ENCODE measurements around the gene KCNN4. TPM values are rescaled to one million over a fixed set of nuclear protein-coding genes. Genes with fewer than 3 reads are reported as not detected.
"Not testable (repeated sequence)": the region's sequence is repeated elsewhere in the genome, so short reads cannot be mapped to it uniquely, and the experiment has no call there.

The KCNN4 gene
- total RNA-seq, 1 donor from 2014 or later: 0.85 TPM

- peak; percentile 26 for DNase-seq (ENCODE audit: low read depth)
These were observed 6.5 kb downstream of the KCNN4 start for GRCh38 chr19:43774103-43774939.

- DNase-seq (ENCODE audit: low read depth): no peak
These were observed 7.1 kb downstream of the KCNN4 start for GRCh38 chr19:43773725-43774102.

GRCh38 chr19:43769256-43769655, 11.5 kb downstream of the KCNN4 start:
- DNase-seq (ENCODE audit: low read depth): no peak

- no peak for DNase-seq (ENCODE audit: low read depth)
These were observed 12.3 kb downstream of the KCNN4 start for GRCh38 chr19:43768273-43769050.

- DNase-seq (ENCODE audit: low read depth): no peak
These were observed 13.0 kb downstream of the KCNN4 start for GRCh38 chr19:43767818-43768217.

GRCh38 chr19:43767316-43767715, 13.5 kb downstream of the KCNN4 start:
- no peak for DNase-seq (ENCODE audit: low read depth)

- no peak for DNase-seq (ENCODE audit: low read depth)
These were observed 14.1 kb downstream of the KCNN4 start for GRCh38 chr19:43766755-43767043.

GRCh38 chr19:43765109-43765876, 15.5 kb downstream of the KCNN4 start:
- peak; percentile 91 for DNase-seq (ENCODE audit: low read depth)

- DNase-seq (ENCODE audit: low read depth): not testable (repeated sequence)
These were observed 16.1 kb downstream of the KCNN4 start for GRCh38 chr19:43764684-43765083.

- peak; percentile 45 for DNase-seq (ENCODE audit: low read depth)
These were observed 17.3 kb downstream of the KCNN4 start for GRCh38 chr19:43763473-43763939.

- DNase-seq (ENCODE audit: low read depth): no peak
These were observed 18.0 kb downstream of the KCNN4 start for GRCh38 chr19:43762814-43763213.

- DNase-seq (ENCODE audit: low read depth): no peak
These were observed 19.8 kb downstream of the KCNN4 start for GRCh38 chr19:43760941-43761340.

- no peak for DNase-seq (ENCODE audit: low read depth)
These were observed 21.3 kb downstream of the KCNN4 start for GRCh38 chr19:43759515-43759914.

- no peak for DNase-seq (ENCODE audit: low read depth)
These were observed 25.4 kb downstream of the KCNN4 start for GRCh38 chr19:43755256-43755801.

- peak; percentile 86 for DNase-seq (ENCODE audit: low read depth)
These were observed 26.1 kb downstream of the KCNN4 start, which contains the start of gene SMG9 for GRCh38 chr19:43754503-43755255. SMG9 (minus strand) TSS chr19:43754962; CDS start chr19:43750741, 4,221 bp downstream.

GRCh38 chr19:43754253-43754502, 26.6 kb downstream of the KCNN4 start:
- DNase-seq (ENCODE audit: low read depth): no peak

GRCh38 chr19:43752287-43752875, 28.4 kb downstream of the KCNN4 start:
- no peak for DNase-seq (ENCODE audit: low read depth)

GRCh38 chr19:43751466-43752220, 29.1 kb downstream of the KCNN4 start:
- DNase-seq (ENCODE audit: low read depth): no peak

GRCh38 chr19:43749898-43750297, 30.9 kb downstream of the KCNN4 start:
- DNase-seq (ENCODE audit: low read depth): no peak

- DNase-seq (ENCODE audit: low read depth): no peak
These were observed 31.6 kb downstream of the KCNN4 start for GRCh38 chr19:43749152-43749551.
